ENCODE results near the gene ZNF544.
"Not testable (repeated sequence)": the region's sequence is repeated elsewhere in the genome, so short reads cannot be mapped to it uniquely, and the experiment has no call there.

Gene ZNF544

GRCh38 chr19:58258259-58258658, 29.5 kb downstream of the ZNF544 start:
- not testable (repeated sequence) for DNase-seq

DNA sequence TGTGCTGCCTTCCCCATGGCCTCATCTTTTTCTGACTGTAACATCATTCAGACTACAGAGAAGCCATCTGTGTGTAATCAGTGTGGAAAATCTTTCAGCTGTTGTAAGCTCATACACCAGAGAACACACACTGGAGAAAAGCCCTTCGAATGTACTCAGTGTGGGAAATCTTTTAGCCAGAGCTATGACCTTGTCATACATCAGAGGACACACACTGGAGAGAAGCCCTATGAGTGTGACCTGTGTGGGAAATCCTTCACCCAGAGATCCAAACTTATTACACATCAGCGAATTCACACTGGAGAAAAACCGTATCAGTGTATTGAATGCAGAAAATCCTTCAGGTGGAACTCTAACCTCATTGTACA, 32.9 kb downstream of the ZNF544 start:
- DNase-seq = no peak

GRCh38 chr19:58261968-58262921, 33.5 kb downstream of the ZNF544 start:
- no peak for DNase-seq

DNA sequence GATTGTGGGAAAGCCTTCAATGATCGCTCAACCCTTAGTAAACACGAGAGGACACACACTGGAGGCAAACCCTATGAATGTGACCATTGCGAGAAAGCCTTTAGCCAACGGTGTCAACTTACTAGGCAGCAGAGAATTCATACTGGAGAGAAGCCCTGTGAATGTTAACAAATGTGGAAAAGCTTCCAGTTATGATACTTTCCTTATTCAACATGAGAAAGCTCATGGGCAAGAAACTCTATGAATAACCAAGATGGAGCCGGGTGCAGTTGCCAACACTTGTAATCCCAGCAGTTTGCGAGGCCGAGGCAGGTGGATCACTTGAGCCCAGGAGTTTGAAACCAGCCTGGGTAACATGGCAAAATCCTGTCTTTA, 34.2 kb downstream of the ZNF544 start:
- no peak for DNase-seq

DNA sequence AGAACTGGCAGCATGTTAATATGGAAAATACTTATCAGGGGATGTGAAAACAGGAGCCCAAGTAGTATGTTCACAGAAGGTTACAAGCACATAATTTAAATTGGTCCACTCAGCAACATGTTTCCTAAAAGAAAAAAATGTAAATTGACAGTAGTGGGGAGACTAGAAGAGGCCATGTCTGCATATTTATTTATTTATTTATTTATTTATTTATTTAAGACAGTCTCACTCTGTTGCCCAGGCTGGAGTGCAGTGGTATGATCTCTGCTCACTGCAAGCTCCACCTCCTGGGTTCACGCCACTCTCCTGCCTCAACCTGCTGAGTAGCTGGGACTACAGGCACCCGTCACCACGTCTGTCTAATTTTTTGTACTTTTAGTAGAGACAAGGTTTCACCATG, 36.4 kb downstream of the ZNF544 start:
- no peak for DNase-seq

DNA sequence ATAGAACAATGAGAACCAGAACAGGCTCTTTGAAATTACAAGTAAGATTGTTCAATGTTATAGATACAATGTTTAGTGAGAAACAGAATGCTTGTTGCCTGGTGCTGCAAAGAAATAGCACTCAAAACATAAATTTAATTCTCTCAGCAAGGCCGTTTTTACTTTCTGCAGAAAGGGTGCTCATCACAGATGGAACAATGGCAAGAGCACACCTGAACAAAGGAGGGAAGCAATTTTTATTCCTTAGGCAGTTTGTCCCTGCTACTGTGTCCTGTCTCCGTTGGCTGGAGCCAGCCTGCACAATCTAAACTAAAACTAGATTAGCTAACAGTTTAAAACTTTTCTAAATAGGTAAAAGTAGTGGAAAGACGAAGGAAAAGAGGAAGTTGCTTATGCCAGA, 39.6 kb downstream of the ZNF544 start:
- no peak for DNase-seq

- DNase-seq = no peak
These were observed 46.1 kb downstream of the ZNF544 start for GRCh38 chr19:58274771-58275201.

DNA sequence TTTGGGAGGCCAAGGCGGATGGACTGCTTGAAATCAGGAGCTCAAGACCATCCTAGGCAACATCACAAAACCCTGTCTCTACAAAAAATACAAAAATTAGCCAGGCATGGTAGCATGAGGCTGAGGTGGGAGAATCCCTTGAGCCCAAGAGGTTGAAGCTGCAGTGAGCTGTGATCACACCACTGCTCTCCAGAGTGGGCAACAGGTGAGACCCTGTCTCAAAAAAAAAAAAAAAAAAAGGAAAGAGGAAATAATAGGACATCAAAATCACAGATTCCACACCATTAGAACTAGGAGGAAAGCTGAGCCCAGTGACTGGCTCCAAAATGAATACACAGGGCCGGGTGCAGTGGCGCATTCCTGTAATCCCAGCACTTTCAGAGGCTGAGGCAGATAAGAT, 46.9 kb downstream of the ZNF544 start:
- DNase-seq = no peak

DNA sequence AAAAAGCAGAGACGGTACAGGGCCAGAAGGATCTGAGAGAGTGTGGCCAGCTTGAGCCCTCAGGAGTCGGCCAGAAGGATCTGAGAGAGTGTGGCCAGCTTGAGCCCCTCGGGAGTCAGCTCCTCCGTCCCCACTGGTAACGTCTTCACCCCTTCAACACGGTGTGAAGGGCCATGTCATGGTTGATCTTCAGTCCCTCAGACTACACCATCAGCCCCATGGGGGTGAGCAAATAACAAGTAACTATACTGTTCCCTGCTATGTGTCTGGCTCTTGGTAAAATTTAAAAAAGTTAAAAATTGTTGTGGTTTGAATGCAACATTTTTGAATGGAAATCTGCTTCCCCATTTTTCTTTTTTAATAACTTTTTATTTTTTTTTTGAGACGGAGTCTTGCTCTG, 48.5 kb downstream of the ZNF544 start:
- no peak for DNase-seq

DNA sequence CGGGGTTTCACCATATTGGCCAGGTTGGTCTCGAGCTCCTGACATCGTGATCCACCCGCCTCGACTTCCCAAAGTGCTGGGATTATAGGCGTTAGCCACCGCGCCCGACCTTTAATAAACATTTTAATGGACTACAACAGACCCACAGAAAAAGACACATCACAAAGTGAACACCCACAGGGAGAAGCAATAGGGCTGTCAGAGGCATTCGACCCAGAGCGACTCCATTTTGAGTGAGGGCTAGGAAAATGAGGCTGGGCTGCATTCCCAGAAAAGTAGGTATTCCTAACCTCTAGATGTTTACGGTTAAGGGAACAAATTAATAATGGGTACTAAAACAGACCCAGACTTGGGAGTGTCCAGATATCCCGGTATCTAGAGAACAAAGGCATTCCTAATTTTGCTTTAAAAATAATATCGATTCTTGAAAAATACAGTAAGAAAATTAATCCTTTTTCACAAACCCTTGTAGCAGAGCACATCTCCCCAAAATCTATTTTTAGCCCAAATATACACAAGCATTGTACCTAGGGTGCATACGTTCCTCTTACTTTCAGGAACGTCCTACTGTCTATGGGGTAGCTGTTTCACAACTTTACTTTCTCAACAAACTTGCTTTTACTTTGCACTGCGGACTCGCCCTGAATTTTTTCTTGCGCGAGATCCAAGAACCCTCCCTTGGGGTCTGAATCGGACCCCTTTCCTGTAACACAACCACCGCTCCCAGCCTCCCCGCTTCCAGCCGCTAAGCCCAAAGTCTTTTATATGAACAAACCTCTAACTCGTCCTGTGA, 49.2 kb downstream of the ZNF544 start:
- DNase-seq = no peak

DNA sequence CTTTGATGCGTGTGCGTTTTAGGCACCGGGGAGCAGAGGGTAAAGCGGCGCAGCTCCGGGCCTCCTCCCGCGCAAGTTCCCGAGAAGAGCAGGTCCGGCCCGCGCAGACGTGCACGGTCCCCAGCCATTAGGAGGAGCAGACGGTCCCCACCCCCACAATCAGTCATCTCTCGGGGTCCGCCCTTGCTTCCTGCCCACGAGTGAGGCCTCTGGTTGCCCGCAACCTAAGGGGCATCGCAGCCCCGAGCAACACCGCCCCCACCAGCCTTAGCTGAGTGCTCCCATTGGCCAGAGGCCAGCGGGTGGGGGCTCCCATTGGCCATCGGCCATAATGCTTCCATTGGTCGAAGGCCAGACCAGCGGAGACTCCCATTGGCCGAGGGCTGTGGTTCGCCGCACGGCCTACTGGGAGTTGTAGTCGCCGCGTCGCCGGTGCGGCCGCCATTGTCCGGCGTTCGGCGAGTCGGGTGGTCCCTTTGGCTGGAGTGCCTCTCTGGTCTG, 49.9 kb downstream of the ZNF544 start, which contains the start of gene ZNF8:
Gene ZNF8 (plus strand): TSS at position 415 of the 501 bp plus-strand sequence. CDS start 127 bp downstream, outside the sequence.
- peak; percentile 98 for DNase-seq

GRCh38 chr19:58279042-58279924, 50.6 kb downstream of the ZNF544 start:
- DNase-seq = peak; percentile 27

DNA sequence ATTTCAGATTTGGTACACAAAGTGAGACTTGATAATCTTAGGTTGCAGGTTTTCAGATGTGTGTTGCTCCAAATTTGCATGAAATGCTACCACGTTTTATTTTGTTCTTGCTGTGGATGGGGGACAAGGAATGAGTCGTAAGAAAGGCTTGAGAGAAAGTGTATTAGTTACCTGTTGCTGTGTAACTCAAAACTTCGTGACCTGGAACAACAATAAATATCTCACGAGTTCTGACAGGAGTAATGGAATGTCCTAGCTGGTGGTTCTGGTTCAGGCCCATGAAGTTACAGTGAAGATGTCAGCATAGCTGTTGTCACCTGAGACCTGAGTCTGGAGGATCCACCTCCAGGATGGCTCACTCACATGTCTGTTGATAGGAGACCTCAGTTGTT, 51.2 kb downstream of the ZNF544 start:
- DNase-seq = no peak

GRCh38 chr19:58284199-58284598, 55.5 kb downstream of the ZNF544 start:
- no peak for DNase-seq

DNA sequence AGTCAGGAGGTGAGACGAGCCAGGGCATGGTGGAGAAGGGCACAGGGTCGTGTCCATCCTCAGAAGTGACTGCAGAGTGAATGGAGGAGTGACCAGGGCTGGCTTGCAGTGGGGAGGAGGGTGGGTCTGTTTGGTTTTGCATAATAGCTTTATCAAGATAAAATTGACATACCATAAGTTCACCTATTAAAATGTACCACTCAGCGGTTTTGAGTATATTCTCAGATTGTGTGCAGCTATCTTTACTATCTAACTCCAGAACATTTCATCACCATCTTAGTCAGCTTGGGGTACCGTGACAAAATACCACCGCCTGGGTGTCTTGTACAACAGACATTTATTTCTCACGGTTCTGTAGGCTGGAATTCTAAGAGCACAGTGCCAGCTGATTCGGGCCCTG, 63.2 kb downstream of the ZNF544 start:
- no peak for DNase-seq

- DNase-seq = no peak
These were observed 66.1 kb downstream of the ZNF544 start for GRCh38 chr19:58294743-58295374.

DNA sequence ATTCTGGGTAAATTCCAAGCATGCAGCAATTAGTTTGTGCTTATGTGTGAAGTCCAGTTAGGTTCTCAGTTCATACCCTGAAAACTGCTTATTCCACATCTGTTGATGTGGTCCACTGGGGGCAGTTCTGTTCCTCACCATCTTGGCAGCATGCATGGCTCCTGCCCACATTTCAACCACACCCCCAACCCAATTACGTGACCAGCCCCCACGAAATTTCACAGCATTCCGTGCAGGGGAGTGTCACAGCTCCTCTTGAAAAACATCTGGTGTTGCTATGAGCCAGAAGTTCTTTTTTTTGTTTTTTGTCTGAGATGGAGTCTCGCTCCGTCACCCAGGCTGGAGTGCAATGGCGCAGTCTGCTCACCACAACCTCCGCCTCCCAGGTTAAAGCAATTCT, 67.4 kb downstream of the ZNF544 start:
- no peak for DNase-seq

DNA sequence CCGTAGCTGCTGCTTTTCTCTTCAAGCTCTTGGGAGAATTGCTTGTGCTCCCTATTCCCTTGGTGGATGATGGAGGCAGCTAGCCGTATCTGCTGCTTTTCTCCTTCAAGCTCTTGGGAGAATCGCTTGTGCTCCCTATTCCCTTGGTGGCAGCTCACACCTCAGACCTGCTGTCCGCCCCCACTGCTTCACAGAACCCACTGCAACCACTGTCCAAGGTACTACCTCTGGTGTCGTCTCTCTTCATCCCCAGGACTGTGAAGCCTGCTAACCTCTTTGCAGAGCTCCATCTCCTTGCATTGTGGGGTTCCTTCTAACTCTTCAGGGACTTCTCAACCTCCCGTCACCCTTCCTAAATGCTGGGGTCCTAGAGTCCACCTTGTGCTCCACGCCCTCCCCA, 71.9 kb downstream of the ZNF544 start:
- DNase-seq = no peak

GRCh38 chr19:58304255-58304654, 75.5 kb downstream of the ZNF544 start:
- no peak for DNase-seq

DNA sequence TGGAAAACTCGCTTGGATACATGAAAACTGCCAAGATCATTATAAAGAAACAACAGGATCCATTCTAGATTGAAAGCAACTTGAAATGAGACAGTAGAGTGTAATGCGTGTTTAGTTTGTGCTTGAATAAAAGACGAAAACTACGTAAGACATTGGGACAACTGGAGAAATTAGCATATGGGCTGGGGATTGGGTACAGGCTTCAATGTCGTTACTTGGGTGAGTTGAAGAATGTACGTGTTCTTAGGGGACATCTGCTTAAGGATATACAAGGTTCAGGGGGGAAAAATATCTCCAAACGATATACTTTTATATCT, 76.0 kb downstream of the ZNF544 start:
- DNase-seq = no peak

DNA sequence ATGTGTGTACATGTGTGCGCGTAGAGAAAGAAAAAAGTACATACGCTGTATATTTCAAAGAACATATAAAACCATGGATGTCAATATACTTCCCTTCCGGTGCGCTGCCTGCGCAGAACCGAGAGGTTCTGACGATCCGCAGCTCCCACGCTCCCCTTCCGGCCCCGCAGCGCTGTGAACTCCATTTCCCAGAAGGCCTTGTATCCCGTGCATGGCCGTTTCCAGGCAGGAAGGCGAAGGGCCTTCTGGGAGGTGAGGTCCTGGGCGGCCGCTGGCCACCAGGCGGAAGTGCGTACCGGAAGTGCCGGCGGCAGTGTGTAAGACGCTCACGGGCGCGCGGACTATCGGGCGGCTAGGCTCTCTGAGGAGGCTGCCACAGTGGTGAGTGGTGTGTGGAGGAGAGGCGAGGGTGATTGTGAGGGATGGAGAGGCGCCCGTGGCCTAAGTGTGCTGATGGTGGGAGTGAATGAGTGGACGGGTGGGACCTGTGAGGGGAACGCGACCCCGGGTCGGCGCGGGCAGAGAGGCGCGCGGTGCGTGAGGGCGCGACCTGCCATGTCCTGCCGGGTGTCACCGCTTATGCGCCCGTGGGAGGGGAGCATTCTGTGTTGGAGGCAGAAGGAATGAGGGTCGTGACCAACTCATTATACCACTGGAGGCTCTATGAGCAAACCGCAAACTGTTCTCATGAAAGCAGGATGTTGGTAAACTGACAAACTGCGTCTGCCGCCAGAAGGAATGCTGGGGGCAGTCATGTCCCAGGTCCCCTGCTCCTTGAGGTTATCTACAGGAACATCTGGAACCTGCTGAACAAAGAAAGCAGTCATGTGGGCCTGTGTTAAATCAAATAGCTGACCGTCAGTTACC, 76.6 kb downstream of the ZNF544 start, which contains the start of gene ERVK3-1:
Gene ERVK3-1 (plus strand): TSS at position 313 of the 867 bp plus-strand sequence. CDS start 6,792 bp downstream, outside the sequence.
- peak; percentile 96 for DNase-seq
